ENCODE measurements around the gene CYYR1. TPM values are rescaled to one million over a fixed set of nuclear protein-coding genes. Genes with fewer than 3 reads are reported as not detected.

Gene CYYR1
- total and polyA plus RNA-seq, 2 donors (not counting 3 experiments of a cell fraction or from before 2014, with no cell fraction given): 13.2 to 25.7 TPM

DNA sequence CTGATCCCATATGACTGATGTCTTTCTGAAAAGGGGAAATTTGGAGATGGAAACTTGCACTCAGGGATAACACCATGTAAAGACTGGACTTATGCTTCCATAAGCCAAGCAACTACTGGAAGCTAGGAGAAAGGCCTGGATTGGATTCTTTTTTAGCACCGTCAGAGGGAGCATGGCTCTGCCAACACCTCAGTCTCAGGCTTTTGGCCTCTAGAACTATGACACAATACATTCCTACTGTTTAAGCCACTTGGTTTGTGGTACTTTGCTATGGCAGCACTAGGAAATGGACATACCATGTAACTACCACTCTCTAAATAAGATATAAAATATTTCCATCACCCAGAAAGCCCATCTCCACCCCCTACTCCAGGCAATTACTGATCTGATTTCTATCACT is 139.7 kb downstream of the CYYR1 start:
- no peak for FAIRE-seq
- dilution Hi-C loops (cut with MboI; ENCODE audit: extremely low pct_ligation_motif_present, low sequenced_read_pairs): no loop called here
- TF ChIP-seq MYC (IDR thresholded peaks at IDR 0.05; ENCODE audit: low read depth, low read length): no peak
- TF ChIP-seq JUN (IDR thresholded peaks at IDR 0.05; ENCODE audit: borderline replicate concordance, insufficient read depth, insufficient read length, low read depth): no peak
- TF ChIP-seq, protein P1, sequence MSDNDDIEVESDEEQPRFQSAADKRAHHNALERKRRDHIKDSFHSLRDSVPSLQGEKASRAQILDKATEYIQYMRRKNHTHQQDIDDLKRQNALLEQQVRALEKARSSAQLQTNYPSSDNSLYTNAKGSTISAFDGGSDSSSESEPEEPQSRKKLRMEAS (IDR thresholded peaks at IDR 0.05; ENCODE audit: insufficient read depth, insufficient read length): no peak
- no peak for TF ChIP-seq EZH2 (IDR thresholded peaks at IDR 0.05; ENCODE audit: borderline replicate concordance, low read depth, low read length, severe bottlenecking)
- no peak for TF ChIP-seq POLR2AphosphoS5 (IDR thresholded peaks at IDR 0.05; ENCODE audit: insufficient read depth, low read depth, low read length)
- TF ChIP-seq FOS (IDR thresholded peaks at IDR 0.05; ENCODE audit: borderline replicate concordance, insufficient read depth, low read length): no peak
- TF ChIP-seq POLR2A (IDR thresholded peaks at IDR 0.05; ENCODE audit: low read depth, low read length): no peak
- no peak for TF ChIP-seq GATA2 (IDR thresholded peaks at IDR 0.05; ENCODE audit: insufficient read depth, insufficient read length, low read depth, low read length)
- TF ChIP-seq, protein P2, sequence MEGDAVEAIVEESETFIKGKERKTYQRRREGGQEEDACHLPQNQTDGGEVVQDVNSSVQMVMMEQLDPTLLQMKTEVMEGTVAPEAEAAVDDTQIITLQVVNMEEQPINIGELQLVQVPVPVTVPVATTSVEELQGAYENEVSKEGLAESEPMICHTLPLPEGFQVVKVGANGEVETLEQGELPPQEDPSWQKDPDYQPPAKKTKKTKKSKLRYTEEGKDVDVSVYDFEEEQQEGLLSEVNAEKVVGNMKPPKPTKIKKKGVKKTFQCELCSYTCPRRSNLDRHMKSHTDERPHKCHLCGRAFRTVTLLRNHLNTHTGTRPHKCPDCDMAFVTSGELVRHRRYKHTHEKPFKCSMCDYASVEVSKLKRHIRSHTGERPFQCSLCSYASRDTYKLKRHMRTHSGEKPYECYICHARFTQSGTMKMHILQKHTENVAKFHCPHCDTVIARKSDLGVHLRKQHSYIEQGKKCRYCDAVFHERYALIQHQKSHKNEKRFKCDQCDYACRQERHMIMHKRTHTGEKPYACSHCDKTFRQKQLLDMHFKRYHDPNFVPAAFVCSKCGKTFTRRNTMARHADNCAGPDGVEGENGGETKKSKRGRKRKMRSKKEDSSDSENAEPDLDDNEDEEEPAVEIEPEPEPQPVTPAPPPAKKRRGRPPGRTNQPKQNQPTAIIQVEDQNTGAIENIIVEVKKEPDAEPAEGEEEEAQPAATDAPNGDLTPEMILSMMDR (IDR thresholded peaks at IDR 0.05; ENCODE audit: extremely low read depth in 1 of 2, insufficient read depth in 1 of 2, low read depth in 1 of 2, low read length in 2 of 2): no peak
- Histone ChIP-seq H3K9ac (replicated peaks; ENCODE audit: extremely low read depth, insufficient read depth, low read length) (no peak overlapping the region), H3K36me3 (ENCODE audit: control insufficient read depth in 2 of 2, extremely low read depth in 1 of 2, insufficient read depth in 2 of 2, low read length in 2 of 2) (no peaks in the 10 kb centered on the region), H4K20me1 (replicated peaks; ENCODE audit: control insufficient read depth, extremely low read depth, insufficient read depth, low read length) (no peaks in the 10 kb centered on the region), H2AFZ (ENCODE audit: low read depth, low read length) (no peak overlapping the region), H3K4me3 (replicated peaks in 1 of 3; ENCODE audit: insufficient read depth in 1 of 3, low read depth in 1 of 3, low read length in 3 of 3) (no peak overlapping the region), H3K4me2 (ENCODE audit: insufficient read depth, low read length) (no peak overlapping the region), H3K4me1 (ENCODE audit: control insufficient read depth, extremely low read depth, insufficient read depth, low read length) (no peaks in the 10 kb centered on the region), H3K27me3 (ENCODE audit: control insufficient read depth in 2 of 2, insufficient read depth in 2 of 2, low read length in 2 of 2) (no peaks in the 10 kb centered on the region), H3K27ac (ENCODE audit: insufficient read depth, low read depth, low read length) (no peak overlapping the region), H3K9me1 (replicated peaks; ENCODE audit: control insufficient read depth, extremely low read depth, insufficient read depth, low read length) (no peaks in the 10 kb centered on the region), H3K9me3 (replicated peaks; ENCODE audit: control insufficient read depth, insufficient read depth, low read length) (no peaks in the 10 kb centered on the region), H3K79me2 (ENCODE audit: control insufficient read depth, insufficient read depth, low read length) (no peaks in the 10 kb centered on the region)
- BruUV-seq (replicated peaks): no TSS peak
- DNase-seq (ENCODE audit: low read depth, low spot score): no peak
- intact Hi-C loops (cut with micrococcal nuclease): no loop called here
- ChIA-PET POLR2A (no interaction called here), CTCF (no interaction called here)

Measured in endothelial cell of umbilical vein (primary cell).